Vagina (tissue), 2 donors: ENCODE measurements around the gene RPRD1B.

Experiments used
- POLR2A ChIP-seq, 2 donors: fragments of 450-650 bp; IDR thresholded peaks; one replicate each; pipeline ENCODE4 v1.6.1; 2017; ENCODE audit warnings: antibody characterized with exemption in 2 of 2, mild to moderate bottlenecking in 2 of 2, moderate library complexity in 2 of 2
- POLR2AphosphoS5 ChIP-seq, 2 donors: sonication (generic); formaldehyde crosslinking; IDR thresholded peaks; one replicate each; pipeline ENCODE4 v1.9.0; 2017; ENCODE audit warnings: antibody characterized with exemption in 2 of 2, mild to moderate bottlenecking in 2 of 2, low read depth in 1 of 2; ENCODE audit not compliant: insufficient read depth in 1 of 2

DNA sequence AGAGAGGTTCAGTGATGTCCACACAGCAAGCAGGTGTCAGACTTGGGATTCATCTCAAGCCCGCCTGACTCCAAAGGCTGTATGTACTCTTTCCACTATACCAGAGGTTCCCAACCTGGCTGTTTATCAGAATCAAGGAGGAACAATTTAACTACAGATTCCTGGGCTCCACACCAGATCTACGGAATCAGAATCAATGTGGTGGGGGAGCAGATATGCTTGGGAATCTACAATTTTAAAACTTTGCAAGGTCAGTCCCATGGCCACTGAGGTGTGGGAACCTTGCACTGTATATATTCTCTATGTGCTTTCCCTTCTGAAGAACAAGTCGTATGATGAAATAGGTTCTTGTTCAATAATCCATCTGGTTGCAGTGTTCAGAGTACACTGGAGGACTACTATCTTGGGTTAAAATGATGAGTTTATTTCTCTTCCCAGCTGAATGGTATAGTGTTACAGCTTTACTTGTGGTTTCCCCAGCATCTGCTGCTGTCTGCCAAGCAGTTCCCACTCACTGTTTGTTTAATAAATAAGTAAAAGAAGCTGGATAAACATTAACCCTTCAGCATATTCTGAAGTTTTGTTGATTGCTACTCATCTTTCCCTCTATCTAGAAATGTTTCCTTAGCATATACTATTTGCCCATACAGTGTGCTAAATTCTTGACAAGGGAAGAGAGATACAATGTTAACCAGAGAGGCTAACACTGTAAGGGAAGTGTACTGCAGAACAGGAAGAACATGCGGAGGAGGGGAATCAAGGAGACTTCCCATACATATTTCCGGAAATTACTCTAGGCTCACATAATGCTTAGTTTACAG lies 10.2 kb upstream of the RPRD1B start:
- TF ChIP-seq POLR2AphosphoS5 (IDR thresholded peaks at IDR 0.05; ENCODE audit: insufficient read depth in 1 of 2, low read depth in 1 of 2) (no peak), POLR2A (IDR thresholded peaks at IDR 0.05) (no peak)
